ENCODE results near the gene ZNF407.

ZNF407 gene

DNA sequence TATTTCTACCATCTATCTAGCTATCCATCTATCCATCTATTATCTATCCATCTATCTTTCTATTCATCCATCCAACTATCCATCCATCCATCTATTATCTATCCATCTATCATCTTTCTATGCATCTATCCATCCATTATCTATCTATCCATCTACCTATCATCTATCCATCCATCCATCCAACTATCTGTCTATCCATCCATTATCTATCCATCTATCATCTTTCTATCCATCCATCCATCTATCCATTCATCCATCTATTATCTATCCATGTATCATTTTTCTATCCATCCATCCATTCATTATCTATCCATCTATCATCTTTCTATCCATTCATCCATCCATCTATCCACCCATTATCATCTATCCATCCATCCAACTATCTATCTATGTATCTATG lies 24.6 kb upstream of the ZNF407 start:
- TF ChIP-seq GATA2 (IDR thresholded peaks at IDR 0.05; ENCODE audit: low read depth, low read length): no peak
- TF ChIP-seq GATA3 (IDR thresholded peaks at IDR 0.05; ENCODE audit: low read depth, low read length): no peak

GRCh38 chr18:74574916-74575315 lies 22.8 kb upstream of the ZNF407 start:
- TF ChIP-seq GATA3 (IDR thresholded peaks at IDR 0.05; ENCODE audit: low read depth, low read length) (no peak), GATA2 (IDR thresholded peaks at IDR 0.05; ENCODE audit: low read depth, low read length) (no peak)

DNA sequence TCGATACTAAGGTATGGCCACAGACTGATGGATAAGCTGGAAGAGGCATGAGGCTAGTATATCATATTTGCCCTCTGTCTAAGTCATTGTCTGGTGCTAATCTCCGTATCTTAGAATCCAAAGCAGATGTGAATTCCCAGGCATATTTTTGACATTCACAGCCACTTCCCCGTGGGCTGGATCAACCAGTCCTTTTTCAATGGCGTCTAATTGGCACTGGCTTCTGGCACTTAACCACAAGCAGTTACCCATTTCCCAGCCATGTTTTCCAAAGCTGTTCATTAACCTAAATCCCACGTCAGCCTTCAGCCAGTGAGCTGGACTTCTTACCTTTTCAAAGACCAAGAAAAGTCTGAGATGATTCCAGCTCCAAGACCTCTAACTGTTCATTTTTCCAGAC lies 20.7 kb upstream of the ZNF407 start:
- TF ChIP-seq GATA2 (IDR thresholded peaks at IDR 0.05; ENCODE audit: low read depth, low read length) (peak; percentile 63; the same call in 1 of the 2 replicates), GATA3 (IDR thresholded peaks at IDR 0.05; ENCODE audit: low read depth, low read length) (no peak)

GRCh38 chr18:74579496-74580065 lies 18.1 kb upstream of the ZNF407 start:
- TF ChIP-seq GATA2 (IDR thresholded peaks at IDR 0.05; ENCODE audit: low read depth, low read length) (no peak), GATA3 (IDR thresholded peaks at IDR 0.05; ENCODE audit: low read depth, low read length) (no peak)

DNA sequence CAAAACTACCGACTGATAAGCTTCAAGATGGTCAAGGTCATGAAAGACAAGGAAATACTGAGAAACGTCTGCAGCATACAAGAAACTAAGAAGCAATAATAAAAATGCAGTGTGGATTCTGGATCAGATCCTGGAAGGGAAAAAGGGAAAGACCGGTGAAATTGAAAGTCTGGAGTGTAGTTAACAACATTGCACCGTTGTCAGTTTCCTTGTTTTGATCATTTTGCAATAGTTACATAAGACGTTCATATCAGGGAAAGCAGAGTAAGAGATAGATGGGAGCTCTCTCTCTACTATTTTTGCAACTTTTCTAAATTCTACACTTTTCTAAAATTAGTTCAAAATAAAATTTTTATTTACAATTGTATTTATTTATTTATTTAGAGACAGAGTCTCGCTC lies 15.0 kb upstream of the ZNF407 start:
- TF ChIP-seq GATA2 (IDR thresholded peaks at IDR 0.05; ENCODE audit: low read depth, low read length) (no peak), GATA3 (IDR thresholded peaks at IDR 0.05; ENCODE audit: low read depth, low read length) (no peak)

DNA sequence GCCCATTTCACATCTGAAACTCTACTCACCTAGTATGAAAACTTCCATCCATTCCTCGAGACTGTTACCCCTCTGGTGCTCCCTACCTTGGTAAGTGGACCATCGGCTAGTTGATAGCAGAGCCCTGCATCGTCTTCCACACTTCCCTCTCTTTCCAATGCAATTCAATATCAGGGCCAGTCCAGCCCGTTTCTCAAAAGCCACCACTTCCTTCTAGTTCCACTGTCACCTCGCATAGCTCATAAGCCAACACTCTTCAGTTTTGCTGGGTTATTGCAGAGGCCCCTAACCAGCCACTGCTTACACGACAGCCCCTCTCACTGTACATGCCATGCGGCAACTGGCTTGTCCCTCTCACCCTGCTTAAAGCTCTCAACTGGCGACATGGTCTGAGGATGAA lies 10.2 kb upstream of the ZNF407 start:
- TF ChIP-seq GATA2 (IDR thresholded peaks at IDR 0.05; ENCODE audit: low read depth, low read length): no peak
- TF ChIP-seq GATA3 (IDR thresholded peaks at IDR 0.05; ENCODE audit: low read depth, low read length): no peak

GRCh38 chr18:74589021-74589420 lies 8.6 kb upstream of the ZNF407 start:
- no peak for TF ChIP-seq GATA3 (IDR thresholded peaks at IDR 0.05; ENCODE audit: low read depth, low read length)
- no peak for TF ChIP-seq GATA2 (IDR thresholded peaks at IDR 0.05; ENCODE audit: low read depth, low read length)

DNA sequence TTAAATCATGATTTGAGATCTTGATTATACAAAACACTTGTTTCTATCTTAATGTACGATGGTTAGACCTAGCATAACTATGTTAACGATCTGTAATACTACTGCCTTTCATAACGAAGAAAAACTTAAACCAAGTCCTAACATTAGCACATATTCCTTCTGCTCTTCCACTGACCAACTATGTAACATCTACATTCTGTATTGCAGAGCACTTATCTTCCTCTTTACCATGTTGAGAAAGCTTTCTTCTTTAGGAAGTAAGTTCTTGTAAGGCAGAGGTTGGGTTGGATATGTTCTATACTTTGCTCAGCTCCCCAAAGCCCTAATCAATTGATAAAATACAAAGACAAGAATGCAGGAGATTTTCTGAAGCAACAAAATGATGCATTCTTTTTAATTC lies 7.9 kb upstream of the ZNF407 start:
- TF ChIP-seq GATA2 (IDR thresholded peaks at IDR 0.05; ENCODE audit: low read depth, low read length): no peak
- no peak for TF ChIP-seq GATA3 (IDR thresholded peaks at IDR 0.05; ENCODE audit: low read depth, low read length)

DNA sequence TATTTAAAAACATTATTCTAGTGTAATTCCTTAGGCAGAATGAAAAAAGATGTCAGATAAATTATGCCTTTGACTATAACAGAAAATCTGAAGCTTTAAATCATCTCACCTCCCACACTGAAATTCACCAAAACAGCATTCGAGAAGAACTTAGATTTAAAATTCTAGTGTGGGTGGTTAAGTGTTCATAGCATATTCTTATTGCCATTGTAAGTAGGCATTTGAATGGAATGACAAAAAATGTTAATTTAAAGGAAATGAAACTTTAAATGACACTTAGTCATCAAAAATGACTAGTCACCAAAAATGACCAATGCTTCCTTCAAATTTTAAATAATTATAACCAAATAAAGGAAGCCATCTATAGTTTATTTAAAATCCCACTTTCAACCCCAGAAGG lies 7.0 kb upstream of the ZNF407 start:
- TF ChIP-seq GATA2 (IDR thresholded peaks at IDR 0.05; ENCODE audit: low read depth, low read length) (no peak), GATA3 (IDR thresholded peaks at IDR 0.05; ENCODE audit: low read depth, low read length) (no peak)

GRCh38 chr18:74595431-74595830 lies 2.2 kb upstream of the ZNF407 start:
- TF ChIP-seq GATA2 (IDR thresholded peaks at IDR 0.05; ENCODE audit: low read depth, low read length): no peak
- no peak for TF ChIP-seq GATA3 (IDR thresholded peaks at IDR 0.05; ENCODE audit: low read depth, low read length)

GRCh38 chr18:74597034-74597661 lies 522 bp upstream of the ZNF407 start:
- TF ChIP-seq GATA2 (IDR thresholded peaks at IDR 0.05; ENCODE audit: low read depth, low read length) (no peak), GATA3 (IDR thresholded peaks at IDR 0.05; ENCODE audit: low read depth, low read length) (no peak)

GRCh38 chr18:74598350-74599001 lies 806 bp downstream of the ZNF407 start:
- TF ChIP-seq GATA3 (IDR thresholded peaks at IDR 0.05; ENCODE audit: low read depth, low read length) (no peak), GATA2 (IDR thresholded peaks at IDR 0.05; ENCODE audit: low read depth, low read length) (no peak)

DNA sequence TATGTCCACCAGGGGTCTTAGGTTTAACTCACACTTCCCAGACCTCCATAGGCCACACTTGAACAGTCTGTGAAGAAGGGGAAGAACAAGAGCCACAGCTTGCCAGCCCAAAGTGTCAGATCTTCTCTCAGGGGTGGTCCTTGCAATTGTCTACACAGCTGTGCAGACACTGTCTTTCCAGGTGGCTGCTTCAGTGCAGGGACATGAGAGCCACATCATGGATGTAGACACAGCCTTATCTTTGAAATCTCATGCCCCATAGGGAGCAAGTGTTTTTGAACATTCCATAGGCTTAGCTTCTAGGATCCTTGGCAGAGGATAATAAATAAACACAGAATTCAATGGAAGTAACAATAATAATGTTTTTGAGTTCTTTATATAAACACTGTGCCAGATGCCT lies 6.7 kb downstream of the ZNF407 start:
- no peak for TF ChIP-seq GATA2 (IDR thresholded peaks at IDR 0.05; ENCODE audit: low read depth, low read length)
- TF ChIP-seq GATA3 (IDR thresholded peaks at IDR 0.05; ENCODE audit: low read depth, low read length): no peak

DNA sequence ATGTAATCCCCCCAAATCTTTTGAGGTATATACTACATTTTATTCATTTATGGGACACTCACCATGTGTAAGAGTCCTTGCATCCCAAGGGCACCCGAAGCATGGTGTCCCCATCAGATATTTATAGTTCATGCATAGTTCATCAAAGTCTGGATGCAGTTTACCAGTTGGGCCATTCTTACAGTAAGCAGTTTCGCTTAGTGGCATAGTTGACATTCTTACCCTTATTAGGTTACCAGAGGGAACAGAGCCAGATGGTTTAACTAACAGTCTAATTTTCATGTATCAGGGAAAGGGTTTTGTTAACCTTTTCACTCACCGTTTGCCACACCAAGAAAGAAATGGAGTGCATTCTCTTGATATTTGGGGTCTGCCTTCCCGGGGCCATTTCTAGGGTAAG lies 7.1 kb downstream of the ZNF407 start:
- TF ChIP-seq GATA2 (IDR thresholded peaks at IDR 0.05; ENCODE audit: low read depth, low read length): no peak
- no peak for TF ChIP-seq GATA3 (IDR thresholded peaks at IDR 0.05; ENCODE audit: low read depth, low read length)

DNA sequence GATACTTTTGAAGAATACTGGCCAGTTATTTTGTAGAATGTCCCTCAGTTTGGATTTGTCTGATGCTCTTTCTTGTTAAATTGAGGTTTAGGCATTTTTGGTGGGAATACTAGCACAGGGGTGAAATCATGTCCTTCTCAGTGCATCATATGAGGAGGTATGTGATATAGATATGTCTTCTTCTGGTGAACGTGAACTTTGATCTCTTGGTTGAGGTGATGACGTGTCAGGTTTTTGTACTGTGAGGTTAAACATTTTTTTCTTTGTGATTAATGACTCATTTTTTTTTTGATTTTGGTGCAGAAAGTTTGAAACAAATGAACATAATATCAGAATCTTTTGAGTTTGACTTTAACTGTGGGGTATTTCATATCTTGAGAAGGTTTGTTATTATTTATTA lies 11.0 kb downstream of the ZNF407 start:
- TF ChIP-seq GATA2 (IDR thresholded peaks at IDR 0.05; ENCODE audit: low read depth, low read length) (no peak), GATA3 (IDR thresholded peaks at IDR 0.05; ENCODE audit: low read depth, low read length) (no peak)

All from SH-SY5Y (cell line).